ENCODE measurements around the gene HDAC10.
A peak's percentile ranks its signal among the peaks of the same experiment; 100 is the strongest.

HDAC10 gene, protein sequence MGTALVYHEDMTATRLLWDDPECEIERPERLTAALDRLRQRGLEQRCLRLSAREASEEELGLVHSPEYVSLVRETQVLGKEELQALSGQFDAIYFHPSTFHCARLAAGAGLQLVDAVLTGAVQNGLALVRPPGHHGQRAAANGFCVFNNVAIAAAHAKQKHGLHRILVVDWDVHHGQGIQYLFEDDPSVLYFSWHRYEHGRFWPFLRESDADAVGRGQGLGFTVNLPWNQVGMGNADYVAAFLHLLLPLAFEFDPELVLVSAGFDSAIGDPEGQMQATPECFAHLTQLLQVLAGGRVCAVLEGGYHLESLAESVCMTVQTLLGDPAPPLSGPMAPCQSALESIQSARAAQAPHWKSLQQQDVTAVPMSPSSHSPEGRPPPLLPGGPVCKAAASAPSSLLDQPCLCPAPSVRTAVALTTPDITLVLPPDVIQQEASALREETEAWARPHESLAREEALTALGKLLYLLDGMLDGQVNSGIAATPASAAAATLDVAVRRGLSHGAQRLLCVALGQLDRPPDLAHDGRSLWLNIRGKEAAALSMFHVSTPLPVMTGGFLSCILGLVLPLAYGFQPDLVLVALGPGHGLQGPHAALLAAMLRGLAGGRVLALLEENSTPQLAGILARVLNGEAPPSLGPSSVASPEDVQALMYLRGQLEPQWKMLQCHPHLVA

DNA sequence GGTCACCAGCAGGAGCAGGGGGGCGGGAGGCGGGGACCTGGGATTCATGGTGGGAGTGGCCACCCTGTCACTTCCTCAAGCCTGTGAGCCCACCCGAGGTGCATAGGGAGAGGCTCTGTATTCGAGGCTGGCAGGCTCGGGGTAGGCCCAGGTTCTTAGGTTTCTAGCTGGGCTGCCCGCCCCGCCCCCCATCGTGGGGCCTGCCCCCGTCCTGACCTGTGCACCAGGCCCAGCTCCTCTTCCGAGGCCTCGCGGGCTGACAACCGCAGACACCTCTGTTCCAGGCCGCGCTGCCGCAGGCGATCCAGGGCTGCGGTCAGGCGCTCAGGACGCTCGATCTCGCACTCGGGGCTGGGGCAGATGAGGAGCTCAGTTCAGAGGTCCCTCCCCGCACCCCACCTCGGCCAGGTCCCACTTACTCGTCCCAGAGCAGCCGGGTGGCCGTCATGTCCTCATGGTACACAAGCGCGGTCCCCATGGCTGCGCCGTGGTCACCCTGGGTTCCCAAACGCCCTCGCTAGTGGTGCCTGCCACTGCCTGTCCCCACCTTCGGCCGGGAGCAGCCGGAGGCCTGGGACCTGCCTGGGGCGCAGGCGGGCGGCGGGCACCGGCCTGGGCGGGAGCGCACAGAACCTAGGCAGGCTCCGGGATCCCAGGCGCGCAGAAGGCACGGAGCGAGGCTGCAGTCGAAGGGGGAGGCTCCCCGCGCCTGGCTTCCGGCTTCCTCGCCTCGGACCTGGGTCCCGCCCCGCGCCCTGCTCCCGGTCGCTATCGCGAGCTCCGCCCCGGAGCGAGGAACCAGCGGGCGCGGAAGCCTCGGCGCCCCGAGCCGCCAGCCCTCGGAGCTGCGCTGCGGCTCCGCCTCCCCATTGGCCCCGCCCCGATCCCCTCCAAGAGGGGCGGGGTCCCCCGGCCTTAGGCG, at the start of gene HDAC10:
HDAC10 (minus strand) TSS at position 711 of the 922 bp plus-strand sequence; CDS start at position 478, 233 bp downstream.
- DNase-seq = peak; percentile 65 to 66

DNA sequence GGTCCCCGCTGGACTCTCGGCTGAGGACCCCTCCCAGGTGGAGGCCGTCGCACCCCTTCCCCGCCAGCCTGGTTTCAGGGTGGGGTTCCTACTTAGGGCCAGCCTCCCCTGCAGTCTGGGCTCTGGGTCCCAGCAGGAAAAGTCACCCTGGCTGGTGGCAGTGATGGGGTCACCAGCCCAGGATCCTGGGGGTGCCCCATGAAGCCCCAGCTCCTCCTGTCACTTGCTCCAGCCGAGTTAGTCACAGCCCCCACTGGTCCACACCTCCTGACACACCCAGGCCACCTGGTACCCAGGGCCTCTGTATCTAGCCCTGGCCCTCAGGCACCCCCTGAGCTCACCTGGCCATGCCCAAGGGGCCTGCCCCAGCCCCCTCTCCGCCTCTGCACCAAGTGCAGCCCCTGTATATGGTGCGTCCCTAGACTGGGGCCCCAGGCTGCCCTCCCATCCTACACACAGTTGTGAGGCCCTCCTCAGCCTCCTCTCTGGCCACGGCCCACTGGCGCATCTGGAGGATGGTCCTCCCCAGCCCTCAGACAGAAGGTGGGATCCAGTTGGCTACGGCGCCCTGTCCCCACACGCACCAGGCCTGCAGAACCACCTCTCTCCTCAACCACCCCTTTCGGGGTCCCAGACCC, 49.7 kb upstream of the HDAC10 start:
- no peak for DNase-seq

DNA sequence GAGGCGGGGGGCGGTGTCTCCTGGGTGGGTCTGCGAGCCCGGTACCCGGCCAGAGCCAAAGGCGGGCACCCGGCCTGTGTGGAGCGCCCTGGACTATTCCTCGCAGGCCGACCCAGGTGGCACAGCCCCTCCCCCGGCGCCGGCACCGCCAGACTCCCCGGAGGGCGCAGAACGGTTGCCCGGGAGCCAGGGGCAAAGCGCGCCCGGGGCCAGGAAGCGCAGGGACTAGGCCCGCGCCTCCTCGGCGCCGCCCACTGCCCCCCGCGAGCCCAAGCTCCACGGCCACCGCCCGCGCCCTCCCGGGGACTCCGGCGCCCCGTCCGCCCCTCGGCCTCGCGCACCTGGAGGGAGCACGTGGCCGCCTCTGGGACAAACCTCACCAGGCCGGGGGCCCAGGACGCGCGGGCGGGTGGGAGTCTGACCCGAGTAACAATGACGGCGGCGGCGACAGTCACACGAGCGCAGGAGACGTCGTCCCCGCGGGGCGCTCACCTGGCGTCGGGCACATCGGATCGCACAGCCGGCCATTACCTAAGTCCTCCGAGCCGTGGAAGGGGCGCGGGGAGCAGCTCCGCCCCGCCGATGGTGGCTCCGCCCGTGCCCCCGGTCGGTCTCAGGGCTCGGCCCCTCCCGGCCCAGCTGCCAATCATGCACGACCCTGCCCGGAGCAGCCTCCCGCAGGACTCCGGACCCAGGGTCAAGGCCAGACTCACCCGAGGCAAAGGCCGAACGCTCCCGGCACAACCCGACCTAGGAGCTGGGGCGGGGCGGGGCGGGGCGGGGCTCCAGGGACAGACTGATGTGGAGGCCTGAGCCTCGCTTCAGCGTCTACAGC, 48.9 kb upstream of the HDAC10 start:
- DNase-seq = no peak

DNA sequence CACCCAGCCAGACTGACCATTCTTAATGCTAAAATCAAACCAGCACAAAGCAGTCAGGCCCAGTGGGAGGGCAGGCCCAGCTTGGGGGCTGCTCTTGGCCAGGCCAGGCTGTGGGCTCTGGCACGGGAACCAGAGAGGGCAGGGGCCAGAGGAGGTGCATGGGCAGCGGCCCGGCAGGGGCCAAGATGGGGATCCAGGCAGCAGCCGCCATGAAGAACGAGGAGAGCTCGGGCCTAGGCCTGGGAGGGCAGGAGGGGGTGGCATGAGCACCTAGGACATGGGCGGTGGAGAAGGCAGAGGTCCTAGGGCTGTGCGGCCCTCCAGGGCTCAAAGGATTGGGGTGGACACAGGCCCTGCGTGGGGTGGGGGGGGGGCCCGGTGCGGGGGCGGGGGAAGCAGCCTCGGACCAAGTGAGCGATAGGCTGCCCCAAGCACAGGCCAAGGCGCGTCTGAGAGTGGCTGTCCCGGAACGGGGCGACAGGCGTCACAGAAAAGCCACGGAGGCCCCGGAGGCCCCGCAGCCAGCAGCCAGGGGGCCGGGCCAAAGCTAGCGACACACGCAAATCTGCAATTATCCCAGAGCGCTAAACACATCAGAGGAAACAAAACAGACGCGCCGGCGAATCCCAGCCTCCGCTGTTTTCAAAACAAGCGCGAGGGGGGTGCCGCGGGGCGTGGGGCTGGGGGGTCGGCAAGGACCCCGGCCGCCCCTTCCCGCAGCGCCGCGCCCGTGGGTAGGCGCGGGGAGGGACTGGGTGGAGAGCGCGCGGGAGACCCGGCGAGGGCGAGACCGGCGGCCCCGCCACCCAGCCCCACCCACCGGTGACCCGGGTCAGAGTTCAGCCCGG, 48.1 kb upstream of the HDAC10 start:
- no peak for DNase-seq

DNA sequence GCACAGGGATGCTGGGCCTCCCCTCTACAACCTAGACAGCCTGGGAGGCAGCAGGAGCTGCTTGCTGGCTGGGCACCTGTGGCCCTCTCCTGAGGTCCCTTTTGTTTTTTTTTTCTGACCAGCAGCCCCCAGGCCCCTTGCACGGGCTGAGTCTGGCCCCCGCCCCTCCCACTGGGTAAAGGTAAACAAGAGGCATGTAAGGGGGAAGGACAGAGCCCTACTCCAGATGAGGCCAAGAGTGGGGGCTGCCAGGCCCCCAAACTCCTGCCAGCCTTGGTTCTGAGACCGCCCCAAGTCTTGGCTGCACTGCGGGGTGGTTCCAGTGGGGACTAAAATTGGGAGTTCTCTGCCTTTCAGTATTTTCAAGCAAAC, 47.2 kb upstream of the HDAC10 start:
- no peak for DNase-seq

DNA sequence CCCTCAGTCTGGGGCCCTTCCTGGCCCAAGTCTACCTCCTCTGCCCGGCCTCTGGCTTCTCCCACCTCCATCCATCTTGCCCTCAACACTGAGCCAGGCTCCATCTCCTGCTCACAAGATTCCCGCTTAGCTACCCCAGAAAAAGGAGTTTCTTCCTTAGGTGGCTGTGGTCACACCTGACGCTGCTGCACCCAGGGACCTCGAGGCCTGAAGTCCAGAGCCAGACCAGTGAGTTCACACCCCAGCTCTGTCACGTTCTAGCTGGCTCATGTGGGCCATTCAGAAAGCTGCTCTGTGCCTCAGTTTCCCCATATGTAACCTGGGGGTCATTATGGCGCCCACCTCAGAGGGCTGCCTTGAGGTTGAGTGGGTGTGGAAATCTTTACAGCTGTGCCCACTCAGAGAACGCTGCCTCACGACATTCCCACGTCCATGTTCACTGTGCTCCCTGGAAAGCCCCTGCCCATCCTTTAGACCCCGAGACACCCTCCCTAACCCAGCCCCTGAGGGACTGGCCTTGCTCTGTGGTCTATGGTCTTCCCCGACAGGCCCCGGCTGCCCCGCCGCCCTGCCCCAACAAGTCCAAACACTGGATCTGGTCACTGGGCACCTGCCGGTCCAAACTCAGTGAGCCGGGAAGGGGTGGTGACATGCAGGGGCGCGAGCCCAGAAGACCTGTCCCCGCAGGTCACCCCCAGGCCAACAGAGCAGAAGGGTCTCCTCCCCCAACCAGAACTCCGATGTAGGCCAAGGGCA, 46.6 kb upstream of the HDAC10 start:
- no peak for DNase-seq

DNA sequence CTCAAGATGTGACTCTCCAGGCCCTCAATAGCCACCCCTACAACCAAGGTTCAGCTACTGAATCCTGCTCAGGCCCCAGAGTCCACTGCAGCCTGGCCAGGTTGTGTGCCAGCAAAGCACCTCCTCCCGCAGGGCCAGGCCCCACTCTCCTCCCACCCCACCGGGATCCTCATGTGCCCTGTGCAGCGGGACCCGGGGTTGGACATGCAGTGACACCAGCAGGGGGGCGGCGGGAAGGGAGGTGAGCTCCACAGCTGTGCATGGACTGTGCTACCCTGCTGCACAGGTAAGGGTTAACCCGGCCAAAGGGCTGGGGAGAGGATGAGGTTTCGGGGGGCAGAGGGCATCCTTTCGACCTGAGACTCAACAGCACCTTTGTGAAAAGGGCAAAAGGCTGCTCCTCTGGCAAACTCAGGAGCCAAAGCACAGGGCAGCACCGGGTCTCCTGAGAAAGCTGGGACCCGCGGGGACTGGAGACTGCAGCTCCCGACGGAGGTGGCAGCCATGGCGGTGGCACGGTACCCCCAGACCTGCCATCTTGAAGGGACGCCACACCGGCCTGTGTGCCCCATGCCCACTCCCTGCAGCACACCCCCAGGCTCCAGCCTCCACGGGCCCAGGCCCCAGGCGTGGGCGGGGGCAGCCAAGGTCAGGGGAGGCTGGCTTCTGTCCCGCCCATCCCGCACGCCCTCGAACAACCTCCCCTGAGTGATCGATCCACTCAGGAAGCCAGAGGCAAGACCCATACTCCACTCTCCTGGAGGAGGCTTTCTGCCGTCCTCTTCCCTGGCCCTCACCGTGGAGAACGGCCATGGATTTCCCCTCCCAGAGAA, 45.8 kb upstream of the HDAC10 start:
- DNase-seq = no peak

DNA sequence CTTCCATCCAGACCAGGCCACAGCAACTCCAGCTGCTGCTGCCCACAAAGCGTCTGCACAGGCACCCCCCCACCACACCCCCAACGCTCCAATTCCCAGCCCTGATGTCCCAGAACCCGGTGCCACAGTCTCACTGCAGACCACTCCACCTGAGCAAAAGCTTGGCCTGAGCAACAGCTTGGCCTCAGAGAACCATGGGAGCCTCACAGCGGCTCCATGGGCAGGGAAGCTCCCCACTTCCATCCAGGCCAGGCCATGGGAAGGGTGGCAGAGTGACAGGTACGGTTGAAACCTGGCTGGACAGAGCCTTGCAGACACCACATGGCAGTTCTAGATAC, 43.2 kb upstream of the HDAC10 start:
- no peak for DNase-seq

DNA sequence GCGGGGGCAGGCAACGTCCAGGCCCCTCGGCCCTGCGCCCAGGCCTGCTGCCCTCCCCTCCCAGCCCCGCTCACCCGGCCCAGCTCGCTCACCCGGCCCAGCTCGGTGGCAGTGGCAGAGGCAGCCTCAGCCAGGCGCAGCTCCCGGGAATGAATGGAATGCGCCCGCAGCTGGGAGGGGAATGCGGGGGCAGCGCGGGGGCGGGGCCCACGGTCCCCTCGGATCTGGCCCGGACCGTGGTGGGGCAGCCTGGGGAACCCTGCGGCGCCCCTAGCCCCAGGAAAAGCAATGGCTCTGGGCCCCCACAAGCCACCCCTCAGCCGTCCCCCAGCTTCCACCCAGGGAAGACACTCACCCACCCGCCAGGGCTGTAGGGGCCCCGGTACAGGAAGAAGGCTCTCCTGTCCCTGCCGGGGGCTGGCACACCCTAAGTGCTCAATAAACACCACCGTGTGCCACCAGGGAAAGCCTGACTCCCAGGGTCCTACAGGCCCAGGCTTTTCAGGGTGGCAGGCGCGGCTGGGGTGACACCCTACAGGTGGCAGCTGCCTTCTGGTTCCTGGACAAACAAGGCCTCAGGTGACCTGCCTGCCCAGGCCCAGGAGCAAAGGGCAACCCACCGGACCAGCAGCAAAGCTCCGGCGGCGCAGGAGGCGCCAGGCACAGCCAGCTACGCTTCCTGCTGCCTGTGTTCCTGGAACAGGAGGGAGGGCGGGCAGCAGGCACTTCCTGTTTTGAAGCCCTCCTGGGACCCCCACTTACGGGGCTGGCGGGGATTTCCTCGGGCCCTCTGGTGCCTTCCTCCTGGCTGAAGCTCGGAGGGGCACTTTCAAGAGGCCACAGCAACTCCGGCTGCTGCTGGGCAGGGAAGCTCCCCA, 42.6 kb upstream of the HDAC10 start:
- no peak for DNase-seq

DNA sequence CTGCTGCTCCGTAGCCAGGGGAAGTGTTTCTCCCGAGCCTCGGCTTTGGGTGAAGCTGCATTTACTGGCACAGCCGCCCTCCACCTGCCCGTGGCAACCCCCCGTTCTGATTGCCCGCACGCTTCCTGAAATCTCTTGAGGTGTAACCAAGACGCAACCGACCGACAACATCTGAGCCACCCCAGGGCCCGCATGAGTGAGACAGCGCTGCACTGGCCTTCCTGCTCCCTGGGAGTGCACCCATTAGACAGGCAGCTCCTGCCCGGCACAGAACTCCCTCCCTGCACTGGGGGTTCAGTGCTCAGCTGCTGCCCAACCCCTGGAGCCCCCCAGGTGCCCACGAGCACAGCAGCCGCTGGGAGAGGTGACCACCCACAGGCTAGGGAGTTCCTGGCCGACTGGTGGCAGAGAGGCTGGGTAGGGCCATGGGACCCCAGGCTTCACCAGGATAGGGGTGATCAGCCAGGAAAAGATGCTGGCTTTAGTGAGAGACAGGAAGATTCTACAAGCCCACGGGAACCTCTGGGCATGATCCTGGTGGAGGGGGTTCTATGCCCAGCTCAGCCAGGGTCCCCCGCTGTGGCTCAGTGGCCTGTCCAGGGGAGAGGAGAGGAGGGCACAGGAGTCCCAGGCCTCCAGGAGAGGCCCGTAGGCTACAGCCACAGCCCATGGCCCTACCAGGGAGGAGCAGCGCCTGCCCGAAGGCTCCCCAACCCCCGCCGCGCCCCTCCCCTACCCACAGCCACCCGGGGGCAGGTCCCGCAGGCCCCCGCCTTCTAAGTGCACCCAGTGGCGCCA, 41.8 kb upstream of the HDAC10 start:
- no peak for DNase-seq

DNA sequence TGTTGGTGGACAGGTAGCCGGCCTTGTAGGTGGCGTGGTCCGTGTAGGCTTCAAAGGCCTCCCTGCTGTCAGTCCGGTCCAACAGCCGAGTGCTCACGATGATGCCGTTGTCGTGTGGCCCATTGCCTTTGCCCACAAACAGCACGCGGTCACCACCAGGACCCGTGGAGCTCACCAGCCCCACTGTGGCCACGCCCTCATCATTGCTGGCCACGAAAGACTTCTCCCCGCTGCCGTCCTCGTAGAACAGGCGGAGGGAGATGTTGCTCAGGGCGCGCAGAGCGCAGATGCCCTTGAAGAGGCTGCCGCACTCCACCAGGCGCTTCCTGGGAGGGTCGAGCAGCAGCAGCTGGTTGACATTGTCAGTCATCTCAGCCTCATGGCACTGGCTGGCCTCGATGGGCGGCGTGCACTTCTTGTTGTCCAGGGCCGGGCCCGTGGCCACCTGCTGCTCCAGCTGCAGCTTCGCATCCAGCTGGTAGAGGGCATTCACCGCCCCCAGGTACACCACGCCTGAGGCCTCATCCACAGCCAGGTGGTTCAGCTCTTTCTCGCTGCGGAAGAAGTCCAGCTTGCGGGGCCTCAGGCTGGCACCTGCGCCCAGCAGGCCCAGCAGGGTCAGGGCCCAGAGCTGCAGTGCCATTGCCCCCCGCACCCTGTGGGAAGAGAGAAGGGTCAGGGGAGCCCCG, 39.0 kb upstream of the HDAC10 start:
- no peak for DNase-seq

DNA sequence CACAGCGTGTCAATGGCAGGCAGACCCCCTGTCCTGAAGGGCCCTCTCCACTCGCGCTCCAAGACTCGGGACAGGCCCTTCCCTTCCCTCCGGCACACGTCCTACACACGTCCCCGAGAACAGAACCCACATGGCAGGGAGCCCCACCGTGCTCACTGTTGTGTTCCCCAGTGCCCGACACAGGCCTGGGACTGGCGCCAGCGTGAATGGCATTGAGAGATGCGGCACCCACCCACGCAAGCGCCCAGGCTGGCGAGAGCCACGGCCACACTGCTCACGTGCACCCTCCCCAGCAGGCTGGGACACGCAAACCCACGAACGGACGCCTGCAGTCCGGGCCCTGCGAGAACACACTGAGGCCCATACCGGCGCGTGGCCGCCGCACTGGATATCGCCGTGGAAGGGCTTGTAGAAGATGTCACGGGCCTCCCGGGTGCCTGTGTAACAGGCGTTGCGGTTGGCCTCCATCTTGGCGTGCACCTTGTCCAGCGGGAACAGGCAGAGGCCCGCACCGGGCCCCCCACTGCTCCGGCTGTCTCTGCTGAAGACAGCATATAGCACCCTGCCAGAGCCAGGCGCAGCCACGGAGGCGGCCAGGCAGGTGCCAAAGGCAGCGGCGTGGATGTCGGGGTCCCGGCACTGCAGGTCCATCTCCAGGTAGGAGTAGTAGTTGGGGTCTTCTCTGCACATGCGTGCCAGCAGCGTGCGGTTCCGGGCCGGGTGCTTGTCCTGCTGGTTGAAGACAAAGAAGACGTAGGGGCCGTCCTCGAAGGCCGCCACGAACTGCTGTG, 38.3 kb upstream of the HDAC10 start:
- no peak for DNase-seq

DNA sequence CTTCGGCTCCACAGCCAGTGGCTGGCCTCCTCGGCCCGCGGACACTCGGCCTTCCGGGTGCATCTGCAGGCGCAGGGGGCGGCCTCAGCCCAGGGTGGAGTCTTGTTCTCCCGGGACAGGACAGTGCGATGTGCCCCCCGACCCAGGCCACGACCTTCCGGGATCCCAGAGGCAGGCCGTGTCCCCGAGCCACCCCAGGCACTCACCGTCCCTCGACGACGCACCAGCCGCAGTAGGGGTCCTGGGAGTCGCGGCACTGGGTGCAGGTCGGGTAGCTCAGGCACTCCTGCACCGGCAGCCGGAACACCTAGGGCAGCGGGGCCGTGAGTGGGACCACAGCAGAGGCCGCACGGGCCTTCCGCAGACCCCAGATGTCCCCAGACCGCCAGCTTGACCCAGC, 36.7 kb upstream of the HDAC10 start:
- no peak for DNase-seq

DNA sequence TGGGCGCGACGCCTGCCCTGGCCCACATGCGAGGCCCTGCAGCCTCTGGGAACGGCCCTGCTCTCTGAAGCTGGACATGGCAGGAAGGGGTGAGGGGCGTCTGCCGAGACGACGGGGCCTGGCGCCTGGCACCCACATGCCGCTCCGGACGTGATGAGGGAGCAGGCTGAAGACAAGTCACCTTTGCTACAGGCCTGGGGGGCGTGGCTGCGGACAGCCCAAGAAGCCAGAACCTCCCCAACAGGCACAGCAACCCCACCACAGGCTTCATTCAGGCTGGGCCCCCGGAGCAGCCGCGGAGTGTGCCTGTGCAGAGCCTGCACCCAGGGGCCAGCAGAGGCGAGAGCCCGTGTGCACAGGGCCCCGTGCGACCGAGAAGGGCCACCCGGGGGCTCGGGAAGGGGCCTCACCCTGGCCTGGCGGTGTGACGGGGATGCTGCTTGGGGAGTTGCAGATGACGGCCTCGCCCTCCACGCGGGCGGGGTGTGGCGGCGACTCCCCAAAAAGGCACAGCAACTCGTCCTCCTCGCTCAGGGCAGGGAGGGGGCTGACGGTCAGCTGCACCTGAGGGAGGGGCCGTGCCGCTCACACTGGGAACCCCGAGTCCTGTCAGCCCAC, 35.7 kb upstream of the HDAC10 start:
- no peak for DNase-seq

DNA sequence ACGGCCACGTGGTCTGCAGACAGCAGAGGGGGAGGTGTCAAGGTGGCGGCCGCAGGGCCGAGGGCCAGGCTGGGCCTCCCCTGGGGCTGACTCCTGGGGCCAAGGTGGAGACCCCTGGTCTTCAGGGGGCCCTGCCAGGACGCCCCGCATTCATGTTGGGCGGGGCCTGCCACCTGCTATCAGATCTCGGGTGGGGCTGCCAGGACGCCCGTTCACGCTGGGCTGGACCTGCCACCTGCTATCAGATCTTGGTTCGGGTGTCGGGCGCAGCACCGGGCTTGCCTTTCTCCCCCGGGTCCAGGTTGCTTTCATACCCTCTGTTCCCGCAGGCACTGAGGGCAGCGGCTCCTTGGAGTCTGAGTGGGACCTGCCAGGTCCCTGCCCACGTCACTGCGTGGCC, 35.2 kb upstream of the HDAC10 start:
- no peak for DNase-seq
